GM12878 (cell line): ENCODE data around the gene CDHR2.

ENCODE experiments used
- CHD4 ChIP-seq: fragments of 200-600 bp; sonication (generic); IDR thresholded peaks from 2 replicates; pipeline ENCODE4 v1.6.1; 2016; ENCODE audit warnings: mild to moderate bottlenecking
- CTCF ChIP-seq, 3 experiments: IDR thresholded peaks in 2 of 3; conservative IDR thresholded peaks in 1 of 3; 2 replicates each; pipeline ENCODE4 v1.5.1; 2011; ENCODE audit warnings: low read depth in 3 of 3, low read length in 3 of 3, mild to moderate bottlenecking in 3 of 3, control low read depth in 2 of 3, moderate library complexity in 2 of 3, inconsistent platforms in 1 of 3, mixed read lengths in 1 of 3; ENCODE audit not compliant: control insufficient read depth in 2 of 3, insufficient read depth in 1 of 3; ENCODE audit errors: extremely low read depth in 1 of 3
- EZH2 ChIP-seq: IDR thresholded peaks from 2 replicates; pipeline ENCODE4 v1.6.1; 2012; ENCODE audit warnings: low read depth, mild to moderate bottlenecking, control low read depth, inconsistent platforms, low read length, borderline replicate concordance; ENCODE audit not compliant: control insufficient read depth
- RELA ChIP-seq: fragments of 450-650 bp; IDR thresholded peaks from 2 replicates; pipeline ENCODE4 v1.8.0; 2014; ENCODE audit warnings: borderline replicate concordance; ENCODE audit not compliant: partially characterized antibody
- REST ChIP-seq: IDR thresholded peaks from 2 replicates; pipeline ENCODE4 v1.6.1; 2012; ENCODE audit warnings: mild to moderate bottlenecking, low read depth, low read length
- TARDBP ChIP-seq: IDR thresholded peaks from 2 replicates; pipeline ENCODE4 v1.6.1; 2016; ENCODE audit warnings: borderline replicate concordance
- TBL1XR1 ChIP-seq: IDR thresholded peaks from 2 replicates; pipeline ENCODE4 v1.6.1; 2012; ENCODE audit warnings: low read depth, low read length, improper control_type of control experiment
- YY1 ChIP-seq: IDR thresholded peaks from 2 replicates; pipeline ENCODE4 v1.6.1; 2011; ENCODE audit warnings: low read depth, mild to moderate bottlenecking, low read length

GRCh38 chr5:176631383-176632200 is 82.5 kb downstream of the CDHR2 start:
- TF ChIP-seq YY1 (no peak), CTCF (IDR thresholded peaks at IDR 0.05 in 2 of 3, conservative IDR thresholded peaks at IDR 0.05 in 1 of 3; ENCODE audit: control insufficient read depth in 2 of 3, extremely low read depth in 1 of 3, insufficient read depth in 1 of 3, low read depth in 3 of 3, low read length in 3 of 3) (no peak), TARDBP (no peak), CHD4 (no peak), EZH2 (no peak), RELA (no peak), TBL1XR1 (no peak), REST (no peak)
